Measurements from ENCODE around the gene ANGEL1.
A peak's percentile ranks its signal among the peaks of the same experiment; 100 is the strongest.

ANGEL1 gene

GRCh38 chr14:76814726-76815645, 2.3 kb upstream of the ANGEL1 start:
- Histone ChIP-seq H3K27me3 (ENCODE audit: low read depth, low read length) (no peaks in the 10 kb centered on the region), H3K36me3 (ENCODE audit: control insufficient read depth in 1 of 2, insufficient read depth in 2 of 2, low read length in 2 of 2) (no peaks in the 10 kb centered on the region), H3K27ac (ENCODE audit: low read length) (no peak overlapping the region)

DNA sequence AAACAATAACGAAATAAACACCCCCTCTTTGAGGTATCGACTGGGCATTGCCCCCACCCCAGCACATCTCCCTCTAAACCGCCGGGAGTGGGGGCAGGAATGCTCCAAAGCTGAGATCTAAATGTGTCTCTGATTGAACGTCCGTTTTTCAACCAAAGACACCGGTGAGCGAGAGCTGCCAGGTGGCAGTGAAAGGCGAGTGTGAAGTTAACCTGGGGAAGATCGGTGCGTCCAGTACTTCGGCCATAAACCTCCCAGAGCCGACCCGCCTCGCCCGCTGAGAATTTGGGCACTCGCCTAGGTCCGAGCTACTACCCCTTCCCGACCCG, 625 bp downstream of the ANGEL1 start:
- H3K4me1 ChIP-seq (ENCODE audit: control insufficient read depth in 1 of 2, insufficient read depth in 2 of 2, low read length in 2 of 2) = peaks cover 5 to 6% of the 10 kb centered on the region in 2 donors
- peaks cover 7 to 9% of the 10 kb centered on the region in 2 donors for H3K36me3 ChIP-seq (ENCODE audit: control insufficient read depth in 1 of 2, insufficient read depth in 2 of 2, low read length in 2 of 2)
- H3K27me3 ChIP-seq (ENCODE audit: low read depth, low read length) = no peaks in the 10 kb centered on the region
- H3K27ac ChIP-seq (ENCODE audit: low read length) = peak overlapping the region; percentile 68
- H3K4me3 ChIP-seq (ENCODE audit: low read depth in 1 of 2, low read length in 2 of 2) = peak overlapping the region; percentile 77 to 80
- H3K9me3 ChIP-seq (ENCODE audit: control insufficient read depth in 1 of 2, low read length in 2 of 2) = no peaks in the 10 kb centered on the region

More at GRCh38 chr14:76814726-76815645, 2.3 kb upstream of the ANGEL1 start:
- Histone ChIP-seq H3K4me3 (ENCODE audit: low read depth in 1 of 2, low read length in 2 of 2) (no peak overlapping the region), H3K9me3 (ENCODE audit: control insufficient read depth in 1 of 2, low read length in 2 of 2) (no peaks in the 10 kb centered on the region), H3K4me1 (ENCODE audit: control insufficient read depth in 1 of 2, insufficient read depth in 2 of 2, low read length in 2 of 2) (peaks cover 5 to 6% of the 10 kb centered on the region in 2 donors)

DNA sequence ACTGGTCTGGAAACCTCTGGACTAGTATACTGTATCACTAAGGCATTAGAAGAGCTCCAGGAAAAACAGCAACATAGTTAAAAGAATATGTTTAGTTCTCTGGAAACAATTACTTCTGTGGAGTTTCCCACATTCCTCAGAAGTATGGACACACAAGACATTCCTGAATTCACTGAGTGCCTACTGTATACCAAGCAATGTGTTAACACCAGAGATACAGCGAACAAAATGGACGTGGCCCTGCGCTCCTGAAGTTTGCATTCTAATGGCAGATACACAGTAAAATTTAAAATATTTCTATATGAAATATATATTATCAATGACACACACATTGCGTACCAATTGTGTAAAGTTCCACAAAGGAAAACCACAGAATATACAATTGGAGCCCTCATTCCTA, 1.1 kb downstream of the ANGEL1 start:
- peaks cover 5 to 6% of the 10 kb centered on the region in 2 donors for H3K4me1 ChIP-seq (ENCODE audit: control insufficient read depth in 1 of 2, insufficient read depth in 2 of 2, low read length in 2 of 2)
- H3K9me3 ChIP-seq (ENCODE audit: control insufficient read depth in 1 of 2, low read length in 2 of 2) = no peaks in the 10 kb centered on the region
- peak overlapping the region; percentile 77 to 80 for H3K4me3 ChIP-seq (ENCODE audit: low read depth in 1 of 2, low read length in 2 of 2)
- no peaks in the 10 kb centered on the region for H3K27me3 ChIP-seq (ENCODE audit: low read depth, low read length)
- H3K27ac ChIP-seq (ENCODE audit: low read length) = peak overlapping the region; percentile 68
- peaks cover 12 to 14% of the 10 kb centered on the region in 2 donors for H3K36me3 ChIP-seq (ENCODE audit: control insufficient read depth in 1 of 2, insufficient read depth in 2 of 2, low read length in 2 of 2)

DNA sequence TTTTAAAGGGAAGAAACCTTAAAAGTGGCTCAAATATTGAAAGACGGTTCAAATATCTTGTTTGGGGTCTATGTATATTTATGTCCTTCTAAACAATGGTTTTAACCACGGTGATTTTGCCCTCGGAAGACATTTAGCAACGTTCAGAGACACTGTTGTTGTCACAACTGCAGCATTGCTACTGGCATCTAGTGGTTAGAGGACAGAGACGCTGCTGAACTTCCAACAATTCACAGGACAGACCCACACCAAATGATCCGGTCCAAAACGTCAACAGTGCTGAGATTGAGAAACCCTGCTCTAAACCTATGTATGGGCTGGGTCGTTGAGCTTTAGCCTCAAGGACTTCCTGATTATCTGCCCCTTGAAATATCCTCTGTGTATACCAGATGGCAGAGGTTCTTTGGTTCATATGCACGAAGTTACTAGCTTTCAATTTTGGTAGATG, 1.7 kb downstream of the ANGEL1 start:
- H3K4me3 ChIP-seq (ENCODE audit: low read depth in 1 of 2, low read length in 2 of 2) = peak overlapping the region; percentile 46 to 80
- H3K4me1 ChIP-seq (ENCODE audit: control insufficient read depth in 1 of 2, insufficient read depth in 2 of 2, low read length in 2 of 2) = peaks cover 5 to 6% of the 10 kb centered on the region in 2 donors
- no peaks in the 10 kb centered on the region for H3K27me3 ChIP-seq (ENCODE audit: low read depth, low read length)
- no peaks in the 10 kb centered on the region for H3K9me3 ChIP-seq (ENCODE audit: control insufficient read depth in 1 of 2, low read length in 2 of 2)
- peaks cover 17 to 20% of the 10 kb centered on the region in 2 donors for H3K36me3 ChIP-seq (ENCODE audit: control insufficient read depth in 1 of 2, insufficient read depth in 2 of 2, low read length in 2 of 2)
- H3K27ac ChIP-seq (ENCODE audit: low read length) = peak overlapping the region; percentile 70

GRCh38 chr14:76810525-76810924, 2.2 kb downstream of the ANGEL1 start:
- H3K36me3 ChIP-seq (ENCODE audit: control insufficient read depth in 1 of 2, insufficient read depth in 2 of 2, low read length in 2 of 2) = peaks cover 21 to 23% of the 10 kb centered on the region in 2 donors
- H3K27ac ChIP-seq (ENCODE audit: low read length) = peak overlapping the region; percentile 70
- peak overlapping the region; percentile 46 to 80 for H3K4me3 ChIP-seq (ENCODE audit: low read depth in 1 of 2, low read length in 2 of 2)
- no peaks in the 10 kb centered on the region for H3K27me3 ChIP-seq (ENCODE audit: low read depth, low read length)
- H3K4me1 ChIP-seq (ENCODE audit: control insufficient read depth in 1 of 2, insufficient read depth in 2 of 2, low read length in 2 of 2) = peaks cover 5 to 6% of the 10 kb centered on the region in 2 donors
- H3K9me3 ChIP-seq (ENCODE audit: control insufficient read depth in 1 of 2, low read length in 2 of 2) = no peaks in the 10 kb centered on the region

GRCh38 chr14:76808990-76809389, 3.7 kb downstream of the ANGEL1 start:
- H3K4me1 ChIP-seq (ENCODE audit: control insufficient read depth in 1 of 2, insufficient read depth in 2 of 2, low read length in 2 of 2) = peaks cover 5 to 6% of the 10 kb centered on the region in 2 donors
- no peak overlapping the region for H3K4me3 ChIP-seq (ENCODE audit: low read depth in 1 of 2, low read length in 2 of 2)
- no peak overlapping the region for H3K27ac ChIP-seq (ENCODE audit: low read length)
- H3K36me3 ChIP-seq (ENCODE audit: control insufficient read depth in 1 of 2, insufficient read depth in 2 of 2, low read length in 2 of 2) = peaks cover 28 to 29% of the 10 kb centered on the region in 2 donors
- H3K9me3 ChIP-seq (ENCODE audit: control insufficient read depth in 1 of 2, low read length in 2 of 2) = no peaks in the 10 kb centered on the region
- H3K27me3 ChIP-seq (ENCODE audit: low read depth, low read length) = no peaks in the 10 kb centered on the region

DNA sequence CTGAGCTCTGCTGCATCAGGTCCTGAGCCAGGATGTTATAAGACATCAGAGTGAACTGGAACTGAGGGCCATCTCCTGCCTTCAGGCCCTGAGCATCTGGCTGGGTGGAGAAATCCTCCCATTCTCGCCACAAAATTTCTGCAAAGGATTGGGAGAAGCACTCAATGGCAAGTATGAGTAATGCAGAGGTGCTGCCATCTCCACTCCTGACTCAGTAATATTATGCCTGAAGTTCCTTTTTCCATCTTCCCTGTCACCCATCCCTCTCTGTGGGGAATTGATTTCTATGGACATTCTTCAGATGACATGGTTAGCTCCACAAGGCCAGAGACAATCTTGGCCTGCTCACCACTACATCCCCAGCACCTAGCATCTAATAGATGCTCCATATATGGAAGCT, 4.7 kb downstream of the ANGEL1 start:
- Histone ChIP-seq H3K36me3 (ENCODE audit: control insufficient read depth in 1 of 2, insufficient read depth in 2 of 2, low read length in 2 of 2) (peaks cover 37 to 39% of the 10 kb centered on the region in 2 donors), H3K4me3 (ENCODE audit: low read depth in 1 of 2, low read length in 2 of 2) (no peak overlapping the region), H3K4me1 (ENCODE audit: control insufficient read depth in 1 of 2, insufficient read depth in 2 of 2, low read length in 2 of 2) (peaks cover 5 to 6% of the 10 kb centered on the region in 2 donors), H3K27me3 (ENCODE audit: low read depth, low read length) (no peaks in the 10 kb centered on the region), H3K27ac (ENCODE audit: low read length) (no peak overlapping the region), H3K9me3 (ENCODE audit: control insufficient read depth in 1 of 2, low read length in 2 of 2) (no peaks in the 10 kb centered on the region)

GRCh38 chr14:76806446-76806845, 6.2 kb downstream of the ANGEL1 start:
- Histone ChIP-seq H3K9me3 (ENCODE audit: control insufficient read depth in 1 of 2, low read length in 2 of 2) (no peaks in the 10 kb centered on the region), H3K36me3 (ENCODE audit: control insufficient read depth in 1 of 2, insufficient read depth in 2 of 2, low read length in 2 of 2) (peaks cover 41 to 52% of the 10 kb centered on the region in 2 donors), H3K27me3 (ENCODE audit: low read depth, low read length) (no peaks in the 10 kb centered on the region), H3K27ac (ENCODE audit: low read length) (no peak overlapping the region), H3K4me3 (ENCODE audit: low read depth in 1 of 2, low read length in 2 of 2) (no peak overlapping the region), H3K4me1 (ENCODE audit: control insufficient read depth in 1 of 2, insufficient read depth in 2 of 2, low read length in 2 of 2) (peaks cover under 1 to 6% of the 10 kb centered on the region in 2 donors)

GRCh38 chr14:76793956-76794355, 18.7 kb downstream of the ANGEL1 start:
- Histone ChIP-seq H3K27me3 (ENCODE audit: low read depth, low read length) (no peaks in the 10 kb centered on the region), H3K27ac (ENCODE audit: low read length) (no peak overlapping the region), H3K9me3 (ENCODE audit: control insufficient read depth in 1 of 2, low read length in 2 of 2) (no peaks in the 10 kb centered on the region), H3K36me3 (ENCODE audit: control insufficient read depth in 1 of 2, insufficient read depth in 2 of 2, low read length in 2 of 2) (peaks cover 29 to 41% of the 10 kb centered on the region in 2 donors), H3K4me3 (ENCODE audit: low read depth in 1 of 2, low read length in 2 of 2) (no peak overlapping the region), H3K4me1 (ENCODE audit: control insufficient read depth in 1 of 2, insufficient read depth in 2 of 2, low read length in 2 of 2) (no peaks in the 10 kb centered on the region)

- no peaks in the 10 kb centered on the region for H3K27me3 ChIP-seq (ENCODE audit: low read depth, low read length)
- H3K4me1 ChIP-seq (ENCODE audit: control insufficient read depth in 1 of 2, insufficient read depth in 2 of 2, low read length in 2 of 2) = no peaks in the 10 kb centered on the region
- H3K9me3 ChIP-seq (ENCODE audit: control insufficient read depth in 1 of 2, low read length in 2 of 2) = no peaks in the 10 kb centered on the region
- H3K4me3 ChIP-seq (ENCODE audit: low read depth in 1 of 2, low read length in 2 of 2) = no peak overlapping the region
- H3K36me3 ChIP-seq (ENCODE audit: control insufficient read depth in 1 of 2, insufficient read depth in 2 of 2, low read length in 2 of 2) = peaks cover 33 to 41% of the 10 kb centered on the region in 2 donors
- no peak overlapping the region for H3K27ac ChIP-seq (ENCODE audit: low read length)
Observed at GRCh38 chr14:76793324-76793723, 19.4 kb downstream of the ANGEL1 start.

GRCh38 chr14:76792422-76792821, 20.3 kb downstream of the ANGEL1 start:
- no peaks in the 10 kb centered on the region for H3K27me3 ChIP-seq (ENCODE audit: low read depth, low read length)
- H3K27ac ChIP-seq (ENCODE audit: low read length) = no peak overlapping the region
- H3K4me3 ChIP-seq (ENCODE audit: low read depth in 1 of 2, low read length in 2 of 2) = no peak overlapping the region
- H3K36me3 ChIP-seq (ENCODE audit: control insufficient read depth in 1 of 2, insufficient read depth in 2 of 2, low read length in 2 of 2) = peaks cover 41 to 43% of the 10 kb centered on the region in 2 donors
- no peaks in the 10 kb centered on the region for H3K9me3 ChIP-seq (ENCODE audit: control insufficient read depth in 1 of 2, low read length in 2 of 2)
- H3K4me1 ChIP-seq (ENCODE audit: control insufficient read depth in 1 of 2, insufficient read depth in 2 of 2, low read length in 2 of 2) = no peaks in the 10 kb centered on the region
